Measurements from ENCODE around the gene FAM53B.

GRCh38 chr10:124596962-124597845 lies 147.0 kb downstream of the FAM53B start:
- TF ChIP-seq CTCF (IDR thresholded peaks at IDR 0.05; ENCODE audit: low read length): no peak
- no peak for TF ChIP-seq EZH2phosphoT487 (IDR thresholded peaks at IDR 0.05; ENCODE audit: low read length)
- no peak for TF ChIP-seq EZH2 (optimal IDR thresholded peaks at IDR 0.05; ENCODE audit: low read depth, low read length)

All from MM.1S (cell line).